Non-pigmented ciliary epithelial cell (primary cell): ENCODE measurements around the gene CNTNAP2.
"Not testable (repeated sequence)": the region's sequence is repeated elsewhere in the genome, so short reads cannot be mapped to it uniquely, and the experiment has no call there.

Experiments used
- DNase-seq: peaks from one replicate; pipeline ENCODE4 v3.0.0-alpha.2; 2010; ENCODE audit warnings: low read depth

CNTNAP2 gene

DNA sequence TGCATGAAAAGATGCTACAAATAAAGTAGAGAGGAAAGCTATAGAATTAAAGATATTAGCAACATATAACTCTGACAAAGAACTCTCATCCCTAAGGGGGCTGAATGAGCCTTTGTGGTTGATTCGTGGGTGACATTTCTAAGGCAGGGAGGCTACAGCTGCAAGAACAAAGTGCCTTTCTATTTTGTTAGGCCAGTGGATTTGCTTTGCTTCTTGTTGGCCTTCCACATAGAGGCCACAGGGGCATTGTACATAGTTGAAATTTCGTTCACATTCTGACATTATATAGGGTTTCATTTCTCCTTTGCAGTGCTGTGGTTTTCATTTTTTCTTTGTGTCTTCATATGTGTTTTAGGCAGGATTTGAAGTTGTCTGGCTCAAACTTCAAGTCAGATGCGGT, 1654.7 kb downstream of the CNTNAP2 start:
- no peak for DNase-seq

DNA sequence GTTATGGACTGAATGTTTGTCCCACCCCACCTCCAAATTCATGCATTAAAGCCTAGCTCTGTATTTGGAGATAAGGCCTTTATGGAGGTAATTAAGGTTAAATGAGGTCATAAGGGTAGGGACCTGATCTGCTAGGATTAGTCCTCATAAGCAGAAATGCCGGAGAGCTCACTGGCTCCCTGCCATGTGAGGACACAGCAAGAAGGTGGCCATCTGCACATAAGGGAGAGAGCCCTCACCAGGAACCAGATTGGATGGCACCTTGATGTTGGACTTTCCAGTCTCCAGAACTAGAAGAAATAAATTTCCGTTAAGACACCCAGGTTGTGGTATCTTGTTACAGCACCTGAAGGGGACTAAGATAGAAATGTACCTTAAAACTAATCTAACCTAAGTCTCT, 1657.9 kb downstream of the CNTNAP2 start:
- DNase-seq: no peak

DNA sequence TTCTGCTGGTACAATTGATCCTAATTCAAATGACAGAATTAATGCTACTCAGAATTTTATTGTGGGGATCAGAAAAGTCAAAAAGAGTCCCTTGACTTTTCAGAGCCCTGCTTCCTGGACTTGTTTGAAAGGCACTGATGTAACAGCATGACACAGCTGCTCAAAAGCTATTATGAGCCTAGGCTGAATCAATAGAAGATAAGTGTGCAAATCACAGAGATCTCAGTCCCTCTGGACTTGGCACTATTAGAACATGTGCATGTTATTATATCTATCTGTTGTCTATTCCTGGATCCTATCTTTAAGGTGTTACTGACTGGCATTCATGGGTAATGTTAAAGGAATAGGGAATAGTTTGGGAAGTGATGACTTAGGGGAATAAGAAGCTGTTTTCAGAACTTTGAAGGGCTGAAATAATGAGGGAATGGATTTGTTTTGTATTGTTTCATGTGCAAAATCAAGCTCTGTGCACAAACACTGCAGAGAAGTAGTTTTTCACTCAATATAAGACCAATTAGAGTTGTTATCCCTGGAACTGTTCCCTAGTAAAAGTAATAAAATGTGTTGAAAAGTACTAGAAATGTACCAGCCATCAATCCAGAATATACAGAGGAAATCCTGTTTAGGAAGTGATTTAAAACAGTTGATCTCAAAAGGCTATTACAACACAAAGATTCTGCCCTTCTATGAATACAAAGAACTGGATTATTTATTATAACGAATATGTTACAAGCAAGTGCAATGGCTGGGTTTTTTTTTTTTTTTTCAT, 1659.1 kb downstream of the CNTNAP2 start:
- DNase-seq: no peak

DNA sequence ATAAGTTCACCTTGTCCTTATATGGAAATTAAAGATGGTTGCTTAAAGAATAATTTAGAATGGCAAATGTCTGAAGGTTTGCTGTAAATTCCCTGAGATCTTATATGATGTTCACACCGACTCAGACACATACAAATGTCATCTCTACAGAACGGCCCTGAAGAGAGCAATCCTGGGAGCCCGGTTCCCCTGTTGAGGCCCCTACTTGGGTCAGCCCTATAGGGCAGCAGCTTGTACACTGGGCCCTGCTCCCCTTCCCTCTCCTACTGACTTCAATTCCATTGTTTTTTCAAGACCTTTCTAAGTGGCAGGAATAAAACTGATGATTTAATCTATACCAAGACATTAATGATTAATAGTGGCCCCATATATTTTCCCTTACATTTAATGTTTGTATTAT, 1660.7 kb downstream of the CNTNAP2 start:
- no peak for DNase-seq

DNA sequence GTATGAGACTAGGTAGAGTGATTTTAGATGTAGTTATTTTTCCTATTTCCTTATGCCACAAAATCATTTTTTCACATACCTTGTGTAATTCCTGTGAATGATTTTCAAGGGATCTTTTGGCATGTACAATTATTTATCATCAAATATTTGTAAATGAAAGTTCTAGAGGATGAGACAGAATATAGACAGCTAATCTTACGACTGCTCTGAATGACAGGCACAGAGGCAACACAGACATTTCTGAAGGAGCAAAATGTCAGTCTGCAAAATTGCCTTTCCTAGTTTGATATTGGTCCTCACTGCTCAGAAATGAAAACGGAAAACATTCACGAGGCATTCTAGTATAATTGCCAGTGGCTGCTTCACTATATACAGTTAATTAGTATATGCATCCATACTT, 1663.3 kb downstream of the CNTNAP2 start:
- no peak for DNase-seq

DNA sequence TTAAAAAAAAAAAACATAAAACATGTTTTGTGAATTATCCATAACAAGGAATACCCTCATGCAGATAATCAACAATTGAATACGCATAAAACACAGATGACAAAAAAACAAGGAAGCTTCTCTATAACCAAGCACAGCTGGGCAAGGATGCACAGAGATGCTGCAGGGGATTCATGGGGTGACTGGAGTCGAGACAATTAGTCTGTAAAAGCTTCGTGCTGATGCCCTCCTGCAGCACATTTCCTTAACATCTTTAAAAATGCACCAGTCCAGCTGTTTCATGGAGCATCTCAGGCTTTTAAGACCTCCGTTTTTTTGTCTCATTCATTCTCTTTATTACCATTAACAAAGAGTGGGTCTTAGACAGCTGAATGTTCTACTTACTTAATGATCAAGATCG, 1680.0 kb downstream of the CNTNAP2 start:
- DNase-seq: no peak

DNA sequence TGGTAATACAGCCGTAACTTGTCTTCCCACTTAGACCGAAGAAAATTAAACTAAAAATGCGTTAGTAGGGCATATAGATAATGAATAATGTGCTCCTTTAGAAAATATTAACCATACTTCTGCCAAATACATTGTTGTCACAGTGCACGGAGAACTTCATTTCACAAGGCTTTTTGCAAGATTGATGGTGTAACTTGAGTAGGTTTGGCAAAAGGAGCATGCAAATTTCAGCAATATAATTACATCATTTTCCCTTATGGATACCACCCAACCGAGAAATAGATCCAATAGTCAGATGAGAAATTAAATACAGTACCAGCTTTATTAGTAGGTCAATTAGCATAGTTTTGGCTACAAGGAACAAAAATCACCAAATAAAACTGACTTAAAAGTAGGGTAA, 1681.4 kb downstream of the CNTNAP2 start:
- no peak for DNase-seq

DNA sequence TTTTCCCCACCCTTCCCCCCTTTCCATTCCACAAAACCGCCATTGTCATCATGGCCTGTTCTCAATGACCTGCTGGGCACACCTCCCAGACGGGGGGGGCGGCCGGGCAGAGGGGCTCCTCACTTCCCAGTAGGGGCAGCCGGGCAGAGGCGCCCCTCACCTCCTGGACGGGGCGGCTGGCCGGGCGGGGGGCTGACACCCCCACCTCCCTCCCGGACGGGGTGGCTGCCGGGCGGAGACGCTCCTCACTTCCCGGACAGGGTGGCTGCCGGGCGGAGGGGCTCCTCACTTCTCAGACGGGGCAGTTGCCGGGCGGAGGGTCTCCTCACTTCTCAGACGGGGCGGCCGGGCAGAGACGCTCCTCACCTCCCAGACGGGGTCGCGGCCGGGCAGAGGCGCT, 1685.2 kb downstream of the CNTNAP2 start:
- DNase-seq: not testable (repeated sequence)

DNA sequence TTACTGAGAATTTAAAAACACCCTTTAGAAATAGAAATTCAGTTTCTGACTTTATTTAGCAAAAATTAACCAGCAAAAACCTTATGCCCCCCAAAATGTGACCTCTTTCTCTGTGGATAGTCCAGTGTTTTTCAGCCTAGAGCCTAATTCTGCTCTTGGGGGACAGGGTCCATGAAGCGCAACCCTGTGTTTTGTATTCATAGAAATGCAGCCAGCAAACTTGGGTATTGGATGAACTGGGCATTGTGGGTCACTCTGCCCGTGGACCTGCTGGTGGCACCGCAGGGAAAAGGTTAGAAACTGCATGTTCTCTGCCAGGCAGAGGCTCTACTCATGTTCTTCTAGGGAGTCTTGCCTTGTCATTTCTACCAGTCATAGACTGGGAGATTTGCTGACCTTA, 1686.5 kb downstream of the CNTNAP2 start:
- DNase-seq: no peak

DNA sequence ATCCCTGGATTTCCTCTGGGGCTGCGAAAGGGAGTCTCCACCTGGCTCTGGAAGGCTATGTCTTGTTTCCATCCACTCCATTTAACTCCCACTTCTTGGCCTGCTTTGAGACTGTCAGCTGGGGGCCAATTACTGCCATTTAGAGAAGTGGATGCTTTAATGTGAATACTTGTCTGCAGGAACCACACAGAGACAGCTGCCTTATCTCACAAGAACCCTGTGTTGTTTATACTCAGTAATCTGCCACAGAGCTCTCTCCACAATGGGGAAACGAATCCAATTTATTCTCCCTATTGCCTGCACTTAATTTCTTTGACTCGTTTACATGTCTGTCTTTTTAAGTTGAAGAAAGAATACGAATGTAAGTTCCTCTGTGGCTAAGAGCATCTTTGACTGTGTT, 1687.0 kb downstream of the CNTNAP2 start:
- DNase-seq: no peak

DNA sequence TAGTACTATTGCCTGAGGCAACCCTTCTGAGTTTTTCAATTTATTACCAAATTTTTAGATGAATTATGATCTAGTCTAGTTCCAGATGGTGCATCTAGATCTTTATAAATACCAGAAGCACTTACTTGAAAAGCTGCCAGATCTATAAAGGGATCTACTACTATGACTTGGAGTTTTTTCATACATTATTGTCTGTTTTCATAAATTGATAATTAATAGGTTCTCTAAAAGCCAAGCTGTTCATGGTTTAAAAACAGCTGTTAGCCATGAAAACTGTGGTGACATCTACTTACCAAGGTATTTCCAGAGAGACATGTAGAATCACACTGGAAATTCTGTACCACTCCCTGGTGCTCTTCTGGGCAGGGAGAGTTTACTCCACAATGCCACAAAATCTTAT, 1687.4 kb downstream of the CNTNAP2 start:
- no peak for DNase-seq

DNA sequence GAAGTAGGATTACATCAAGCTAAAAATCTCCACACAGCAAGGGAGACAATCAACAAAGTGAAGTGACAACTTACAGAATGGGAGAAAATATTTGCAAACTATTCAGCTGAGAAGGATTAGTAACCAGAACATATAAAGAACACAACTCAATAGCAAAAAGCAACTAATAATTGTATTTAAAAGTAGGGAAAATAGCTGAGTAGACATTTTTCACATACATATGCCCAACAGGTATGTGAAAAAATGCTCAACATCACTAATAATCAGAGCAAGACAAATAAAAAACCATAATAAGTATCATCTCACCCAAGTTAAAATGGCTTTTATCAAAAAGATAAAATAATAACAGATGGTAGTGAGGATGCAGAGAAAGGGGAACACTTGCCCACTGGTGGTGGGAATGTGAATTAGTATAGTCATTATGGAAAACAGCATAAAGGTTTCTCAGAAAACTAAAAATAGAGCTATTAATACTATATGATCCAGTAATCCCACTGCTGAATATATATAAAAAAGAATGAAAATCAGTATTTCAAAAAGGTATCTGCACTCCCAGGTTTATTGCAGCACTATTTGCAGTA, 1689.5 kb downstream of the CNTNAP2 start:
- no peak for DNase-seq

DNA sequence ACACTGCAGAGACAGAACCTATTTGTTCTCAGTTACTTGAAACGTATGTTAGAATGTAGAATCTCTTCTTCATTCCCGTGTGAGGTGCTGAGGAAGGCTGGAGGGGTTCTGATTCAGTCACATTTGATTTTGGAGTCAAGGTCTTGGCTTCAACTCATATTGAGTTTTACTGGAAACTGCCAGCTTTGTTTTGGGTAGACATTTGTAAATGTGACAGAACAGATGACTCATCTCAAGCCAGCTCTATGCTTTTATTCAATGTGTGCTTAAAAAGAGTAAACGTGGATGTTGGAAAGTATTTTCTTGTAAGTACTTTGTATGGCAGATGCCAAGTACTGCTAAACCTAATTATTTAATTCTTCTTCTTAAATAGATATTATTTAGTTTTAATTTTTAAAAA, 1693.2 kb downstream of the CNTNAP2 start:
- no peak for DNase-seq

DNA sequence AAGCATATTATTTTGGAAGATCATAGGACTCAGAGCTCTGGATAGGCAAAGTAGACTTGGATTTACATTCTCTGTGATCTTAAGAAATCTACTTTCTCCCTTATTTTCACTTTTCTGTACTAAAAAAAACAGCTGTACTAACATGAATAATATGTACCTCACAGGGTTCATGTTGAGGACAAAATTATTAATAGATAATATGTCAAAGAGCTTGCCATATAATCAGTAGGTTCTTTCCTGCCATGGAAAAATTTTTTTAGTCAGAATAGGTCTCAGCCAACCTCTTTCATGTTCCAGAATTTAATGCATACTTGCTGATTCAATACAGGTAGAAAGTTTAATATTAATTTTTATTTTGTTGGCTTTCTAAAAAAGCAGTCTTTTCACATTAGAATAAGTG, 1693.7 kb downstream of the CNTNAP2 start:
- no peak for DNase-seq

DNA sequence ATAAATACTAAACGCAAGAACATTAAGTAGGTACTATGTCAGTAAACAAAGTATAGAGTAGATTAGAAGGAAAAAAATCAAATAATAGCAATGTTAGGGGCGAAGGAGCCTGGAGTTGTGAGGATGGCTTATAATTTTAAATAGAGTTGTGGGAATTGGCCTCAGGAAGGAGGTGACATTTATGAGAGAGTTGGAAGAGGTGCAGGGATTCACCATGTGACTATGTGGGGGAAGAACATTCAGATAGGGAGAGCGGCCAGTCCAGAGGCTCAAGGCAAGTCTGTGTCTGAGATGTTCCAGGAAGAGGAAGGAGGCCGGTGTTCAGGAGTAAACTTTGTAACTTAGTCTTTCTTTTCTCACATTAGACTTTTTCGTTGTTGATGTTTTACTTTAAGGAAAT, 1695.3 kb downstream of the CNTNAP2 start:
- DNase-seq: no peak

DNA sequence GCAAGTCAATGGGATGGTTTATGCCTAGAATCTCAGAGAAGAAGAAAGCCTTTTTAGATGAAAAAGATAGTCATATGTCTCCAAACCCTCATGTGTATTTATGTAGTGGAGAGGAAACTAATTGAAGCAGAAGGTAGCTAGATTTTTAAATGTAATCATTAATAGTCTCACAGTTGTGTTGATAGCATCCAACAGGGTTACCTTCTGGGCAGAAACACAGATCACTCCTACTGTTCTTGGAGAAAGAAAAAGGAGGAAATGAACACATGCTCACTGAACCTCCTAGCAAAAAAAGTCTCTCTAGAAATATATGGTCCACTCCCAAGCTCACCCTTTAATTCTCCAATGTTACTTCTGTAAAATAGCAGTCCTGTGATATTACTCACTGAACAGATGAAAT, 1696.7 kb downstream of the CNTNAP2 start:
- no peak for DNase-seq

DNA sequence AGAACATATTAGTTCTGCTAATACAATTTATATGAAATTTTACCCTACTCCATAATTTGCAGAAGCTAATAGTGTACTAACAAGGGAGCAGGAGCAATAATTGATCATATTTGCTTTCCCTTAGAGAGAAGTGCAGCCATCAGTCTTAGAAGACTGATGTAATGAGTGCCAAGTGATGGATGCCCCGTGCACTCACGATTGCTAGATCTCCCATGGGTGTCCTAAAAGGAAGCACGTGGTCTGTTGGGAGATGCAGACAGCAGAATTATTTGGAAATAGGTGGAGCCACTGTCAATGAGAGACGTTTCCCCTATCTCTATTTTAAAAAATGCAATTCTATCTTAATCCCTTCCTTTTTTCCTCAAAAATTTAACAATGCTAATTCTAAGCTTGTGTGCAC, 1701.7 kb downstream of the CNTNAP2 start:
- DNase-seq: no peak

DNA sequence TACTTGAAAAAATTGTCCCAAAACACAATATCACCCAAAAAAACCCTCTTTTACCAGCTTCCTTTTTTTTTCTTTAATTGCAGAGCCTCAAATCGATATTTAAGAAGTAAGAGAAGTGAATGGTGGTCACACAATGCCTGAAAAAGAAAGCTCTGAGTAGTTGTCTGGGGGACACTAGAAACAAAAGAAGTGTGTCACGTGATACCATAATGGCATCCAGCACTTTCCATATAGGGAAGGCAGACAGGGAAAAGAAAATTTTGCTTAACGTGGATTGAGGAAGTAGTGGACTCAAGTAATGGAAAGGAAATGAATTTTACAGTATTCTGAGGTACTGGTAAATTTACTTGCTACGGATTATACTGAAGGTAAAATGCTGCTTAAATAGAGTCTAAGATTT, 1708.1 kb downstream of the CNTNAP2 start:
- no peak for DNase-seq

DNA sequence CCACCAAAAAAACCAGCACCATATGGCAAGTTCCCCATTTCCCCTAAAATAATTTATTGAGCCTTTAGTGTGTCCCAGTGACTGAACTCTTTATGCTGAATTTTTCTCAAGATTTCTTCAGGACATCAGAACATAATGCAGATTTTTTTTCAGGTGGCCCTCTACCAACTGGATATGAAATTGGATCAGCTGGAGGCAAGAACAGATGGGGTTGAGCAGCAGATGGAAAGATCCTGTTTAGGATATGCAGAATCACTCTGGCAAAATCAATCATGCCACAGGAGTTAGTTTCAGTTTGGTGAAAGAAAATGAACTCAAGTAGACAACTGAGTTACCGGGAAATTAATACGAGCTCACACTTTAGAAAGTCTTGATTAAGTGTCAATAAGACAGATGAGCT, 1712.4 kb downstream of the CNTNAP2 start:
- DNase-seq: no peak

DNA sequence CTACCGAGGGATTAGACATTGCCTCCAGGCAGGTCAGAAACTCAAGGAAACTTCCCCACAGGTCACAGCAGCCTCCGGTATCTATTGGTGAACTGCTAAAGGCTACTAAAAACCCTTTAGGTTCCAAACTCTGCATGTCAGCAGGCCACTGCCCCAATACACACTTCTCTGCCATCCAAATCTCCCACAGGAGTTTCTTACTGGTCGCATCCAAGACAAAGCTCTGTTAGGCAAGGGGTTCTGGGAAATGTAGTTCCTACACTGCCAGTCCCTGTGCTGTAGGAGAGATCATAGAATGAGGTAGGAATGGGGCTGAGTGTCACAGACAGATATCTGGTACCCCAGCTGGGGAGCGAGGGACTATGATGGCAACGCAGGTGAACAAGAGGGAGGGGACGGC, 1717.0 kb downstream of the CNTNAP2 start:
- no peak for DNase-seq

DNA sequence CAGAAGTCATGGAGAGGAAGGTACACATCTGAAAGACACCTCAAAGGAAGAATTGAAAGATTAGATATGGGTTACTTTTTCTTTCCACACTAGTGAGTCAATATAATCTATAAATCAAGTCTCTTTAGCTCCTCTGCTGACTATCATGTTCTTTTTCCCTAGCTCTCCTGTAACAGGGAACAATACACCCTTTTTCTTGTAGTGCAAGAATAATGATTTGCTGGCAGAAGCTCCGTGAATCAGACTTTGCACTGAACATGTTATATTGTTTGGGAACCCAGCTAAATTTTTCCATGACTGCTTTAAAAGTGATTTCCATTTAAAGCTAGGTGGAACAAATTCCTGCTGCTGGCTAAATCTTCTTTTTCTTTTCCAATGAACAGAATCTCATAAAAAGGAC, 1717.4 kb downstream of the CNTNAP2 start:
- no peak for DNase-seq

DNA sequence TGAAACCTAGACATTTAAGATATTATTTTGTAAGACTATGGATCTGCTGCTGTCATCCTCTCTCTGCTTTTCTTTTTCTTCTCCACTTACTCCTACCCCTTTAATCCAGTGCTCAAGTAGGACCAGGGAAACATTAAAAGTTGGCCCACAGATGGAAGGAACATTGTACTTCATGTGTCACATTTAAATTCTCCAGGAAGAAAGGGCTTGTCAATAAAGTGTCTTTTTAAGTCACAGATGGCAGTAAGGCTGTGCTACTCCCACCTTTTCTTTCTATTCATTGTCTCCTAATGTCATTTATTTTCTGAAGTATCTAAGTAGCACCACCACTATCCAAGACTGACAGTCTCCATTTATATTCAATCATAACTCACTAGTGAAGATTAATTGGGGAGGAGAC, 1736.2 kb downstream of the CNTNAP2 start:
- no peak for DNase-seq

DNA sequence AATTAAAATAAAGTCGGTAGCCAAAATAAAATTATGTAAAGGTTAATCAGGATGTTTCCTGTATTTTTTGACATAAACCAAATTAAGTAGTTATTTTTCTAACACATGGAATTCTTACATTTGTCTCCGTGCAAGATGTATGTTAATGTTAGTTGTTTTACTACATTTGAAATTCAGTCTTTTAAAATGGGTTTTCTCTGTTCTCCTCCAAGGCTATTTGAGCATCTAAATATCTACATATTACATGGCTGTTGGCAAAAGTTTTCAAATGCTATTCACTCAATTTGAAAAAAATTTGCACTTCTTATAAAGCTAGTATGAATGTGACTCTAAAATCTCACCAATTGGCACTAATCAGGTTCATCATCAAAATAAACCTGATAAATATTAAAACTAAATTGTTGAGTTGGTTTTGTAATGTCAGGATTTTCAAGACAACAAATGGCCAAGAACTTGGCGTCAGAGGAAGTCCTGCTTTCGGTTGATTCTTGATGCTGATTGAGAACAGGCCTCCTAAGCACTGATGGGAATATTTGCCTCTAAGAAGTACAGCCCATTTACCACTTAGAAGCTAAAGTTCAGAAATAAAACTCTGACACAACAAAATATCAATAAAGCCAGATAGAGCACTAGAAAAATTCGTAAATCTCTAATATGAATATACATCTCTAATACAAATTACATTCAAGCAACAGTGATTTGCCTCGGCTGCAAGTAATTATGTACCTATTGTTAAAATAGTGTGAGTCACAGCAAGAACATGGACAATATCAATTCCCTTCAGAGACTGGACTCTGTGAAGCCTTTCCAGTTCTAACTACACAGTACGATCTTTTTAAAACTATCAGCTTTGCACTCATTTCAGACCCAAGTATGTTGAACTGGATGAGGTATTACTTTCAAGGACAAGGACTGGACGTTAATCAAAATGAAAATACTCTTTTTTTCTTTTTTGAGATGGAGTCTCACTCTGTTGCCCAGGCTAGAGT, 1740.8 kb downstream of the CNTNAP2 start:
- DNase-seq: no peak
